NK-92 (cell line): ENCODE data around the gene LILRB5.
"Not testable (repeated sequence)": the region's sequence is repeated elsewhere in the genome, so short reads cannot be mapped to it uniquely, and the experiment has no call there.

Experiments
- DNase-seq: peaks from one replicate; lab custom pipeline; 2025; ENCODE audit not compliant: unreplicated experiment; lab: John Stamatoyannopoulos, UW

LILRB5 gene

GRCh38 chr19:54277111-54277615, 20.1 kb upstream of the LILRB5 start:
- DNase-seq = not testable (repeated sequence)

GRCh38 chr19:54275951-54276350, 18.9 kb upstream of the LILRB5 start:
- no peak for DNase-seq

- not testable (repeated sequence) for DNase-seq
Measured at GRCh38 chr19:54274516-54274915, 17.4 kb upstream of the LILRB5 start.

GRCh38 chr19:54273821-54274220, 16.7 kb upstream of the LILRB5 start:
- DNase-seq = no peak

DNA sequence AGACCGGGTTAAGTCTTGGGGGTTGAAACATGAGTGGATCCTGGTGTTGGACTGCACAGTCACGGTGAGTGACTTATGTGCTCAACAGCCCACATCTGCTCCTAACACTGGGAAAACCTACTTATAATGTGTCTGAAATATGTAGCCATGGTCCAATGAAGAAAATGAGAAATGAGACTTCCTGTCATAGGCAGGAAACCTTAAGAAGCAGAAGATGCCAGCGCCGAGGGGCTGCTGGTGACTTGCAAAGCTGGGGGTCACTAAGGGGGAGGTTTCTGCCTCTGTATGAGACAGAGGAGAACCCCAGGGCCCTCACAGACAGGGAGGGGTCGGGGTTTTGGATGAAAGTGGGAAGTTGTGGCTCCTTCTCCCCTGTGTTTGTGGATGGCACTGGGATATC, 15.1 kb upstream of the LILRB5 start:
- DNase-seq = not testable (repeated sequence)

DNA sequence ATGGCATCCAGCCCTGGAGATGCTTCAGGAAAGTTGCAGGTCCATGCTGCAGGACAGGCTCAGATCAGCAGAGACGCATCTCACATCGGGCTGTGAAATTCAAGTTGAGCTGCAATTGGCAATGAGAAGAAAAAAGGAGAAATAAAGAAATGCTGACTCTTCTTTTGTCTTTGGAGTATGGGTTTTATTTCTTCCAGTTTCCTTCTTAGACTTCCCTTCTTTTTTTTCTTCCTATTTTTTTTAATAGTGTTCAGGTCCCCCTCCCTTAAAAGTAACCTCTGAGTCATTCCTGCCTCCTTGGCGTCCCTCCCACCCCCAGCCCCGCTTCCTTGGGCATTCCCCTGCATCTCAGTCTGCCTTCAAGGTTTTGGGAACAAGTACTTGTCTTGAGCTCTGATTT, 14.5 kb upstream of the LILRB5 start:
- not testable (repeated sequence) for DNase-seq

GRCh38 chr19:54271106-54271505, 14.0 kb upstream of the LILRB5 start:
- DNase-seq = no peak

- no peak for DNase-seq
Measured at GRCh38 chr19:54268936-54269335, 11.9 kb upstream of the LILRB5 start.

- DNase-seq = no peak
Measured at GRCh38 chr19:54266133-54266532, 9.1 kb upstream of the LILRB5 start.

- DNase-seq = no peak
Measured at GRCh38 chr19:54262470-54262869, 5.4 kb upstream of the LILRB5 start.

DNA sequence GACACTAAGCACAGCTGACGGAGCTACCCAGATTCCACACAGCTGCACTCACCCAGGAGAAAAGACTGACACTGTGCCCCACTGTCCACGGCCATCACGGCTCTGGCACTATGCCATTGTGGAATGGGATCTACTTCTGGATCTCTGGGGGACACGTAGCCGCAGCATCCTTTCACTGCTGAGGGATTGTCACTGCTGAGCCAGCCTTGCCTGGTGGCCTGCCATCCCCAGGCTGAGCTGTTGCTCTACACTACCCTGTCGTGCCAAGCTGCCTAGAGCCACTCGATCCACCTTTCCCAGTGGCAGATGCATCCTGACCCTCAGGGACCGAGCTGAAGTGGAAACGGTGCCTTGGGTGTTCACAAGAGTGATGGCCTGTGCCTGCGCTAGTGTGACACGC, 5.0 kb upstream of the LILRB5 start:
- DNase-seq = no peak

GRCh38 chr19:54256250-54257115, 590 bp downstream of the LILRB5 start:
- DNase-seq = no peak

GRCh38 chr19:54255105-54255775, 1.8 kb downstream of the LILRB5 start:
- no peak for DNase-seq

DNA sequence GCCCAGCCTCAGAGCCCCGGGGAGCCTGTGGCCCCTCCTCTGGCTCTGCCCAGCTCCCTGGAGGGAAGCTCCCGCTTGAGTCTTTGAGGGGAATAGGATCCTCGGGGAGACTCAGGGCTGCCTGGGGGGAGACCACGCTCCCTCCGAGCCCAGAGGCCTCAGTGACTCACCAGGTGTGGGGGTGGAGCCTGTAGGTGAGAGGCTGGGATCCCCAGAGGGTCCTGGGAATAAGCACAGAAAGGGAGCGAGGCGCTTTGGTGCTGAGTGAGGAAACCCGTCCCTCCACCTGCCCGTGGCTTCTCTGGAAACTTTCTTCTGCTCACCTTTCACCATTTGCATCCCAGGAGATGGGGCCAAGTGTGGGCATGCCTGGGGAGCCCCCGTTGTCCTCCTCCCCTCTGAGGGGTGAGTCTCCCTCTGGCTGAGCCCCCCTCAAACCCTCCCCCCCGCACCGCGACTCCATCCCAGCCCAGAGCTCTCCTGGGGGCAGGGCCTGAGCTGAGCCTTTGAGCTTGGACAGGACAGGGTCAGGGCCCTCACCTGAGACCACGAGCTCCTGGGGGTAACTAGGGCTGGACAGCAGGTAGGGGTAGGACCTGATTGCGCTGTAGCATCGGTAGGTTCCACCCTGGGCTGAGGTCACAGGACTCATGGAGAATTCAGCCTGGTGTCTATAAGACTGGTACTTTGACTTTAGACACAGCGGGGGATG, 2.7 kb downstream of the LILRB5 start:
- no peak for DNase-seq

DNA sequence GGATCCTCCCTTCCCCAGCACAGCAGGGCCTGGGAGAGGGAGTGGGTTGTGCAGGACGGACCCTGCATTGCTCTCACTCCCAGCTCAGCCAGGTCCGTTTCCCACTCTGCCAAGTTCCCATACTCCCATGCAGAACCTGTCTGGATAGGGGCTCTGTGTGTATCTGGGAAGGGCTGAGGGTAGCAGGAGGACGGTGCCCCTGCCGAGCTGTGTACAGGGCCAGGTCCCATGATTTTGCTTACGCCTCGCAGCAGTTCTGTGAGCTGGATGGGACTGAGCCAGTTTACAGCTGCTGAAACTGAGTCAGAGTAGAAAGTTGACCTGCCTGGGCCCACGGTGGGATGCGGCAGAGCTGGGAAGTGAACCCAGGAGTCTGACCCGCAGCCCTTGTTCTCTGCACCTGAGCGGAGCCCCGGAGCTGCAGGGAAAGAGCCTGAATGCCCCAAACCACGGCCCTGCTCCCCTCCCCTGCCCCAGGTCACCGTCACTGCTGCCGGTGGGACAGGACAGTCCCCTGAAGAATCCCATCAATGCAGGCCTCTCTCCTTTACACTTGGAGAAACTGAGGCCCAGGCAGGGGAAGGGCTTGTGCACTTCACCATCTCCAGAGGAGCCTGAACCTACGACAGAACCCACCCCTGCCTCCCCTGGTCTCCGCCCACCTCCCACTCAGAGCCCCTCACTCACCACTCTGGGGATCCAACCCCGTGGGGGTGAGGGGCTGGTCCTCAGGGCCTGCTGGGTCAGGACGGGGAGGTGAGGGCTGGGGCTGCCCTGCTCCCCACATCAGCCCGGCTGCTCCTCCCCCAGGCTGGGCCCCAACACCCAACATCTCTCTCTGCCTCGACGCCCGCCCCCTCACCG, 3.5 kb downstream of the LILRB5 start:
- DNase-seq = no peak

- DNase-seq = no peak
Measured at GRCh38 chr19:54252845-54253244, 4.2 kb downstream of the LILRB5 start.

DNA sequence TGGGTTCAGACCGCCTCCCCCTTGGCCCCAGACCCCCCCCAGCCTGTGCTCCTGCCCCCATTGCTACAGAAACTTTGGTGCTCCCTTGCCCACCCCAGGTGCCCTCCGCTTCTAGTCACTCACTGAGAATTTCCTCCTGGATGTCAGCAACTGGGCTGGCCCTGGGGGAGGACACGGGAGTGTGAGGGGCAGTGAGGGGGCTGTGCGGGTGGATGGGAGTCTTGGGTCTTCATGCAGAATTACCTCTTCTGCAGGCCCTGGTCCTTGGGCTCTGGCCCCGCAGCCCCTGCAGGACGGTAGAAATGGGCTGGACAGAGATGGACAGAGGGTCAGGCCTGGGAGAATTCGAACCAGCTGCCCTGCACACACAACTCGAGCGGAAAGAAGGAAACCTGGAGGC, 4.8 kb downstream of the LILRB5 start:
- DNase-seq = no peak

DNA sequence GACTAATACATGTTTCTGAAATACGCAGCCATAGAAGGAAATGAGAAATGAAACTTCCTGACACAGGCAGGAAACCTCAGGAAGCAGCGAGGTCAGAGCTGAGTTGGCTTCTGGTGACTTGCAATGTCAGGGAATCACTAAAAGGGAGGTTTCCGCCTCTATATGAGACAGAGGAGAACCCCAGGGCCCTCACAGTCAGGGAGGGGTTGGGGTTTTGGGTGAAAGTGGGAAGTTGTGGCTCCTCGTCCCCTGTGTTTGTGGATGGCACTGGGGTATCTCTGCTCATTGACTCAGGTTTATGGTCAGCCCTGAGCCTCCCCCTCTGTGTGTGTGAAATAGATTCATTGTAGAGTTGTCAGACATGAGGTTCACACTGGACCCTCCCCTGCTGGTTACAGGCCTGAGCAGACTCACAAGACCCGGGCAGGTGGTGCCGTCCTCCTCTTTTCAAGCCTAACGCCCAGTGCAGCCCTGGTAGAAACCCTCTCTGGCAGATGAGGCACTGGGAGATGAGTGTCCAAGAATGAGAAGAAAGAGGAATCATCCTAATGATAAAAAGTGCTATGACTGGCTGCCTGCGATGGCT, 9.0 kb downstream of the LILRB5 start:
- no peak for DNase-seq

GRCh38 chr19:54247106-54247930, 9.8 kb downstream of the LILRB5 start:
- DNase-seq = no peak
